Right lobe of liver (tissue), 4 donors: ENCODE results near the gene PLPP6.

Source experiments
- POLR2A ChIP-seq: fragments of 450-650 bp; IDR thresholded peaks from one replicate; pipeline ENCODE4 v1.6.1; 2017; ENCODE audit warnings: antibody characterized with exemption, mild to moderate bottlenecking
- TF ChIP-seq, protein P1 (sequence below), 4 donors: fragments of 200-600 bp in 3 of 4; fragments of 450-650 bp in 1 of 4; IDR thresholded peaks; one replicate each; pipeline versions ENCODE4 v1.5.1 to v1.8.0; 2016 to 2022; ENCODE audit warnings: antibody characterized with exemption in 4 of 4, mild to moderate bottlenecking in 2 of 4
- donor health status: DM: no; HTN: no; CAD: no.
- donor health status: DM: no; HTN: no; CAD: no.
- donor health status: DM: no; HTN: yes; CAD: no.

DNA sequence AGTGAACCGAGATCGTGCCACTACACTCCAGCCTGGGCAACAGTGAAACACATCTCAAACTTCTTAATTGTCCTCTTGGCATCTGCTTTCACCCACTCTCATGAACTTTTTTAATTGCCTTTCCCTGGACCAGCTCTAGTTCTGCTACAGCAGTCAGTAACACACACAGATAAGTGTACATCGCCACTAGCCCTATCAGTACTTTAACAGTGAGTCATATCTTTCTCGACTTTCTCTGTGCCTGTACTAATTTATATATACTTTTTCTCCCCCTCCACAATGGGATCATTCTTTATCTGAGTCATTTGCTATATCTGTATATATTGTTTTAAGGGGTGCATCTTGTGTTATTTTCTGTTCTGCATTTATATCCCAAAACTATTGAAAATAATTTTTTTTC is 24.0 kb downstream of the PLPP6 start:
- TF ChIP-seq, protein P1, sequence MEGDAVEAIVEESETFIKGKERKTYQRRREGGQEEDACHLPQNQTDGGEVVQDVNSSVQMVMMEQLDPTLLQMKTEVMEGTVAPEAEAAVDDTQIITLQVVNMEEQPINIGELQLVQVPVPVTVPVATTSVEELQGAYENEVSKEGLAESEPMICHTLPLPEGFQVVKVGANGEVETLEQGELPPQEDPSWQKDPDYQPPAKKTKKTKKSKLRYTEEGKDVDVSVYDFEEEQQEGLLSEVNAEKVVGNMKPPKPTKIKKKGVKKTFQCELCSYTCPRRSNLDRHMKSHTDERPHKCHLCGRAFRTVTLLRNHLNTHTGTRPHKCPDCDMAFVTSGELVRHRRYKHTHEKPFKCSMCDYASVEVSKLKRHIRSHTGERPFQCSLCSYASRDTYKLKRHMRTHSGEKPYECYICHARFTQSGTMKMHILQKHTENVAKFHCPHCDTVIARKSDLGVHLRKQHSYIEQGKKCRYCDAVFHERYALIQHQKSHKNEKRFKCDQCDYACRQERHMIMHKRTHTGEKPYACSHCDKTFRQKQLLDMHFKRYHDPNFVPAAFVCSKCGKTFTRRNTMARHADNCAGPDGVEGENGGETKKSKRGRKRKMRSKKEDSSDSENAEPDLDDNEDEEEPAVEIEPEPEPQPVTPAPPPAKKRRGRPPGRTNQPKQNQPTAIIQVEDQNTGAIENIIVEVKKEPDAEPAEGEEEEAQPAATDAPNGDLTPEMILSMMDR (IDR thresholded peaks at IDR 0.05) = no peak
- TF ChIP-seq POLR2A = no peak
